ENCODE data around the gene DCAF5.
A peak's percentile ranks its signal among the peaks of the same experiment; 100 is the strongest.
"Not testable (repeated sequence)": the region's sequence is repeated elsewhere in the genome, so short reads cannot be mapped to it uniquely, and the experiment has no call there.

DCAF5 gene

GRCh38 chr14:69042299-69042698 lies 110.6 kb downstream of the DCAF5 start:
- no peak for DNase-seq (ENCODE audit: low spot score)

- DNase-seq (ENCODE audit: low spot score), result no peak
Observed at GRCh38 chr14:69041783-69042182, 111.1 kb downstream of the DCAF5 start.

GRCh38 chr14:69040353-69040752 lies 112.6 kb downstream of the DCAF5 start:
- DNase-seq (ENCODE audit: low spot score), result no peak

DNA sequence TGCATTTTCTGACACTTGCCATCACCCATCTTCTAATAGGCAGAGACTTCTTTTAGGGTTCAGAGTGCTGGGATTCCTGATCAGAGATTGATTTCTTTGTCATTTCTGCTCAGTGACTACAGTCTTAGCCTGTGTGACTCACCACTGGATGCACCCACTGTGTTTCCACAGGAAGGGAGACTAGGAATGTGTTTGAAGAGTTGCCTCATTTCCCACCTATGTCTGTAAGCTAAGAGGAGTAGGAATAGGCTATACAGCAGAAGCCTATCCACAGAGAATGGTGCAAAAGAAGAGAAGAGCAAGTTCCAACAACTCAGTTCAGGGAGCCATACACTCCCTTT lies 113.7 kb downstream of the DCAF5 start:
- DNase-seq (ENCODE audit: low spot score), result no peak

GRCh38 chr14:69038455-69039287 lies 114.2 kb downstream of the DCAF5 start:
- DNase-seq (ENCODE audit: low spot score), result no peak

- DNase-seq (ENCODE audit: low spot score), result no peak
Observed at GRCh38 chr14:69037790-69038454, 115.0 kb downstream of the DCAF5 start.

- no peak for DNase-seq (ENCODE audit: low spot score)
Observed at GRCh38 chr14:69036757-69037506, 116.0 kb downstream of the DCAF5 start.

DNA sequence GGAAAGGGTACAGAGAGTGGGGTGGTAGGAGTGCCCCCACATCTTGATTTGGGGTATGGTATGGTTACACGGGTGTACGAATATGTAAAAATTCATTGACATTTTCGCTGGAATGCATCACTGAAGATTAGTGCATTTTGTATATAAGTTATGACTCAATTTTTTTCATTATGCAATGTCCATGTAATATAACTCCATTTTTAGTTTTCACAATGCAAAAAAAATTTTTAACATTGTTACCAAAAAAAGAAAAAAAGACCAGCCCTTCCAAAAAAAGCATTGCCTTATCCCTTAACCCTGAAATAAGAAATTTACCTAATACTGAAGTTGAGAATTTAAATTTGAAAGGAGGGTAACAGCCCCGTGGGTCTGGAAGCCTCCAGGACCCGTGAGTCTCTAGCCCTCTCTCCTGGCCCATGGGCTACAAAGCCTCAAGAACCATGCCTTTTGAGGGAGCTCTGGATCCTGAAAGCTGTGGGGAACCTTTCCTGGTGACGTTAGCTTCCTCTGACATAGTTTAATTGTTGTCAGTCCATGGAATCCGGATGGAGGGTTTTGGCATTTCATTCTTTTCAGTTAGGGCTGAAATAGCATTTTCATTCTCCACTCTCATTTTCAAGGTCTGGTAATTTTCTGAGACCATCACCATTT lies 118.2 kb downstream of the DCAF5 start:
- DNase-seq (ENCODE audit: low spot score), result no peak

GRCh38 chr14:69027242-69027913 lies 125.5 kb downstream of the DCAF5 start:
- no peak for DNase-seq (ENCODE audit: low spot score)

DNA sequence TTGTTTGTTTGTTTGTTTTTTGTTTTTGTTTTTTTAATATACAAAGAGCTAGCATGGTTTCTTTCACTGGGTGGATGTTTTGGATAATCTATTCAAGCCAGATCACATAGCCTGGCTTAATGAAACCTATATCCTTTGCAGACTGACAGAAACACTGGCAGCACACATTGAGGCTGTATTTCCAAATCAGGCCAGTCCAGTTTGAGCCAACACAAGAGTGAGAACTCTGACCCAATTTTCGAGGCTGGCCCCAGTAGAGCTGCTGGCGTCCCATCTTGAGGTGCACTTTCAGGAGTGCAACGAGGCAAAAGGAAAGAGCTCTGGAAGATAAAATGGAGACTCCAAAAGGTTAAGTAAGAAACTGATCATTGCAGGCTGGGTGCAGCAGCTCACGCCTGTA lies 129.9 kb downstream of the DCAF5 start:
- no peak for DNase-seq (ENCODE audit: low spot score)

GRCh38 chr14:69022093-69022492 lies 130.8 kb downstream of the DCAF5 start:
- DNase-seq (ENCODE audit: low spot score), result not testable (repeated sequence)

GRCh38 chr14:69017706-69018105 lies 135.2 kb downstream of the DCAF5 start:
- no peak for DNase-seq (ENCODE audit: low spot score)

GRCh38 chr14:69014829-69015259 lies 138.1 kb downstream of the DCAF5 start:
- DNase-seq (ENCODE audit: low spot score), result no peak

- no peak for DNase-seq (ENCODE audit: low spot score)
Observed at GRCh38 chr14:69013943-69014782, 138.8 kb downstream of the DCAF5 start.

DNA sequence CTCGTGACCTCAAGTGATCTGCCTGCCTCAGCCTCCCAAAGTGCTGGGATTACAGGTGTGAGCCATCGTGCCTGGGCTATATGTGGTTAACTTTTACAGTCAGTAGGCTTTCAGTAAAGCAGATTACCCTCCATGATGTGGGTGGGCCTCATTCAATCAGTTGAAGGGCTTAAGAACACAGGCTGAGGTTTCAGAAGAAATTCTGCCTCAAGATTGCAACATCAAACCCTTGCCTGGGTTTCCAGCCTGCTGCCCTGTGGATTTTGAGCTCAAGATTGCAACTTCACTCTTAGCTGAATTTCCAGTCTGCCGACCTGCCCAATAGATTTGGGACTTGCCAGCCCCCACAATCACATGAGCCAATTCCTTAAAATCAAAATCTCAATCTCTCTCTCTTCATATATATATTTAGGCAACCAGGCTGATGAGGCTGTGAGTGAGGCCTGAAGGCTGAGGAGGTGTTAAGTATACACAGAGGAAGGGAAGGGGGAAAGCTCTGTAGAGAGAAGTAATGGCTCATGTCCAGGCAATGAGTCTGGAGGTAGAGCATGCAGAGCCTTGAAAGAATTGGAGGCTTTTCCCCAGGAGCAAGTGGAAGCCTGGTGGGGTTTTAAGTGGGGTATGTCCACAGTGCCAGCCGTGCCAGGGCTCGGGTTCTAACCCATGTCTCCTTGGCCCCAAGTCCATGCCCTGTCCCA lies 140.5 kb downstream of the DCAF5 start:
- DNase-seq (ENCODE audit: low spot score), result no peak

DNA sequence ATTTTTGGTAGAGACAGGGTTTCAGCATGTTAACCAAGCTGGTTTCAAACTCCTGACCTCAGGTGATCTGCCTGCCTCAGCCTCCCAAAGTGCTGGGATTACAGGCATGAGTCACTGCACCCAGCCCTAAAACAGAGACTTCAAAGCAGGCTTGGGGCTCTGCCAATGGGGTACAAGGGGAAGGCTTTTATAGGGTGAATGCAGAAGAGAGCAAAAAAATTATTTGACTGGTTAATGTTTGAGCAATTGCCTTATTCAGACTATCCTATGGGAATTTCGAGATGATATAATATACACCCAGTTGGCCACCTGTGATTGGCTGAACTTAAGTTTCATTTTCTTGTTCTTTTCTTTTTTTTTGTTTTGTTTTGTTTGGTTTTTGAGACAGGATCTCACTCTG lies 142.3 kb downstream of the DCAF5 start:
- DNase-seq (ENCODE audit: low spot score), result peak; percentile 7

- DNase-seq (ENCODE audit: low spot score), result no peak
Observed at GRCh38 chr14:69008421-69008884, 144.5 kb downstream of the DCAF5 start.

GRCh38 chr14:69006346-69006745 lies 146.6 kb downstream of the DCAF5 start:
- no peak for DNase-seq (ENCODE audit: low spot score)

DNA sequence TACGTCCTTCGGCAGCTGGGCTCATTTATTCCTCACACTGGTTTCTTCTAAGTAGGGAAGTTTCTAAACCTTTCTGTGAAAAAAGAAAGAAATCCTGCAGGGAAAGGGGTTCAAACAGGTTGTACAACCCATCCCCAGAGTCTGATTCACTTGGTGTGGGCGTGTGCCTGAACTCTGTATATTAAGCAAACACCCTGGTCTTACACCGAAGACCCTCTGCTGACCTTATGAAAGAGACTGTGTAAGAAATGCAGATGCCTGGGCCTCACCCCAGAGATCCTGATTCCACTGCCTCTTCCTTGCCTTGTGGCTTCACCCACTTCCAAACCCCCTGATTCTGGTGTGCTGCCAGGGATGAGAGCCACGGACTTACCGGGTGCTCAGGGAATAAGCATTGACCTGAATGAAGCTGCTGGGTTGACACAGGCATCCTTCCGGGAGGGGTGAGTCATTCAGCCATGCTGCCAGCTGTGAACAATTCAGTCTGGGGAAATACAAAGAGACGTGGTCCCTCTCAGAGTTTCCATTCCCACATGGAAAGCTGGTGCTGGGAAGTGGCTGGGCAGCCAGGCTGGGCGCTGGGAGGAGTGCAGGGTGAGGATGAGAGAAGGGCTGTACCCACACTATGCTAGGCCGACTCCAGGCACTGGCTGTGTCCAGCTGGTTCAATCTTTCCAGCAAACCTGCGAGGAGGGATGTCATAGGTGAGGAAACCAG lies 147.3 kb downstream of the DCAF5 start:
- no peak for DNase-seq (ENCODE audit: low spot score)
